Measurements from ENCODE around the gene PAPPA.

PAPPA gene

DNA sequence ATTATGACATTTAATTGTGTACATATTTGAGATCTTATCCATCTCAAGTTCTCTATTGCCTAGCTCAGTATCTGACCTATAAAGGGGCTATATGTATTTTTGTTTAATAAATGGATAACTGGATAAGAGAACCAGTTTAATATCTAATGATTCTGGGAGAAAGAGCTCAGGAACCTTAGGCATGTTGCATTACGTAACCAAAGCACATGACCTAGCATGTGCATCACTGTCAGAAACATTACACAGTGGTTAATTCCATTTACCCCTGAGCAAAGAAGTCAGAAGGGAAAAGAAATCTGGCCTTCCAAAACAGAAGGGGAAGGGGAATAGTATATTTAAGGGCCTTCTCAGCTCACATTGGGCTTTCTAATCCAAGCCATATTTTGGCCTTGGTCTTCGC lies 12.3 kb downstream of the PAPPA start:
- no peak for DNase-seq
- in situ Hi-C loops (cut with HindIII; ENCODE audit: low pct_ligation_motif_present, low sequenced_read_pairs): no loop called here
- H3K36me3 ChIP-seq (replicated peaks): peaks cover 42% of the 10 kb centered on the region
- H3K27me3 ChIP-seq (replicated peaks): no peaks in the 10 kb centered on the region
- no peak overlapping the region for H3K4me3 ChIP-seq (ENCODE audit: low read depth, low read length)
- no peak for TF ChIP-seq CTCF (IDR thresholded peaks at IDR 0.05; ENCODE audit: low read depth, low read length, missing control alignments)
- peak overlapping the region; percentile 24 for H3K27ac ChIP-seq

DNA sequence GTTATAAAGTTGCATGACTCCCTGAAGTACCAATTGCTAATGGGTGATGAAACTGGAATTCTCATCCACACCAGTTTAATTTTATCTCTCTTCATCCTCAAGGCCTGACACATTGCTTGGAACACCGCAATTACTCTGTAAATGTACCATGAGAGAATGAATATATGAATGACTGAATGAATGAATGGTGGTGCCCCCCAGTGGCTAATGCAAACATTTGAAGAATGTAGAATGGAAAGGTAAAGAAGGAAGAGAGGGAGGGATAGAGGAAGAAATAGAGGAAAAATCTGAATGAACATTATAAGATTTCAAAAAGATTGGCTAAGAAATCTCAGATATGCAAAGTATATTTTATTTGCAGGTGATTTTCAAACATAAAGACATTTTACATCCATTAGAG lies 13.1 kb downstream of the PAPPA start:
- in situ Hi-C loops (cut with HindIII; ENCODE audit: low pct_ligation_motif_present, low sequenced_read_pairs): no loop called here
- H3K4me3 ChIP-seq (ENCODE audit: low read depth, low read length): no peak overlapping the region
- H3K36me3 ChIP-seq (replicated peaks): peaks cover 45% of the 10 kb centered on the region
- H3K27me3 ChIP-seq (replicated peaks): no peaks in the 10 kb centered on the region
- peak; percentile 24 for TF ChIP-seq CTCF (IDR thresholded peaks at IDR 0.05; ENCODE audit: low read depth, low read length, missing control alignments)
- peak overlapping the region; percentile 24 for H3K27ac ChIP-seq
- DNase-seq: no peak

GRCh38 chr9:116168231-116168630 lies 14.6 kb downstream of the PAPPA start:
- no peak for TF ChIP-seq CTCF (IDR thresholded peaks at IDR 0.05; ENCODE audit: low read depth, low read length, missing control alignments)
- Histone ChIP-seq H3K27me3 (replicated peaks) (no peaks in the 10 kb centered on the region), H3K36me3 (replicated peaks) (peaks cover 50% of the 10 kb centered on the region), H3K4me3 (ENCODE audit: low read depth, low read length) (no peak overlapping the region), H3K27ac (no peak overlapping the region)
- DNase-seq: no peak
- in situ Hi-C loops (cut with HindIII; ENCODE audit: low pct_ligation_motif_present, low sequenced_read_pairs): no loop called here

GRCh38 chr9:116172216-116172615 lies 18.6 kb downstream of the PAPPA start:
- TF ChIP-seq CTCF (IDR thresholded peaks at IDR 0.05; ENCODE audit: low read depth, low read length, missing control alignments): no peak
- Histone ChIP-seq H3K36me3 (replicated peaks) (peaks cover 47% of the 10 kb centered on the region), H3K4me3 (ENCODE audit: low read depth, low read length) (no peak overlapping the region), H3K27ac (no peak overlapping the region), H3K27me3 (replicated peaks) (no peaks in the 10 kb centered on the region)
- no peak for DNase-seq
- in situ Hi-C loops (cut with HindIII; ENCODE audit: low pct_ligation_motif_present, low sequenced_read_pairs): no loop called here

DNA sequence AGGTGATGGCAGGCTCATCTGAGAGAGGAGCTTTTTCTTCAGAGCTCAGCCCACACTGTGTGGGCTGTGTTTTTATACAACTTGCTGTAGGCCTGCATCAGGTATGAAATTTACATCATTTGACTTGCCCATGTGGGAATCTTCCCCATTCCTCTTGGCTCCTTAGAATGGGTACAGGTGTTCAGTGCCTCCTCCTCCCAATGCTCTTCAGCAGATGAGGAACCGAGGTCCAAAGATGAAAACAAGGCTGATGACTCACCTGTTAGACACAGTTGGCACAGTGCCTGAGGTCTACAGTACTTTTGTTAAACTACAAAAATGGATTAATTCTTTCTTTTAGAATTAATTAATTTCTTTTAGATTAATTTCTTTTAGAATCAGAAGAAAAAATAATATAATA lies 20.8 kb downstream of the PAPPA start:
- Histone ChIP-seq H3K27me3 (replicated peaks) (no peaks in the 10 kb centered on the region), H3K4me3 (ENCODE audit: low read depth, low read length) (no peak overlapping the region), H3K27ac (no peak overlapping the region), H3K36me3 (replicated peaks) (peaks cover 47% of the 10 kb centered on the region)
- no peak for DNase-seq
- no peak for TF ChIP-seq CTCF (IDR thresholded peaks at IDR 0.05; ENCODE audit: low read depth, low read length, missing control alignments)
- in situ Hi-C loops (cut with HindIII; ENCODE audit: low pct_ligation_motif_present, low sequenced_read_pairs): no loop called here

GRCh38 chr9:116175614-116176013 lies 22.0 kb downstream of the PAPPA start:
- Histone ChIP-seq H3K27me3 (replicated peaks) (no peaks in the 10 kb centered on the region), H3K36me3 (replicated peaks) (peaks cover 51% of the 10 kb centered on the region), H3K27ac (no peak overlapping the region), H3K4me3 (ENCODE audit: low read depth, low read length) (no peak overlapping the region)
- in situ Hi-C loops (cut with HindIII; ENCODE audit: low pct_ligation_motif_present, low sequenced_read_pairs): no loop called here
- TF ChIP-seq CTCF (IDR thresholded peaks at IDR 0.05; ENCODE audit: low read depth, low read length, missing control alignments): no peak
- peak; percentile 51 for DNase-seq

Data from brain microvascular endothelial cell (primary cell).